HepG2 (cell line): Measurements from ENCODE around the gene SEC14L1. TPM values are rescaled to one million over a fixed set of nuclear protein-coding genes. Genes with fewer than 3 reads are reported as not detected.
A peak's percentile ranks its signal among the peaks of the same experiment; 100 is the strongest.

Experiments used
- GRHL1 ChIP-seq: sonication (generic); formaldehyde crosslinking; conservative IDR thresholded peaks from 2 replicates; pipeline ENCODE4 v1.8.0; 2022; ENCODE audit warnings: missing genetic modification reagents
- JARID2 ChIP-seq: sonication (generic); formaldehyde crosslinking; IDR thresholded peaks from 2 replicates; pipeline ENCODE4 v1.8.1; 2023; ENCODE audit warnings: missing genetic modification reagents, inconsistent platforms; ENCODE audit not compliant: insufficient replicate concordance
- SNAPC5 ChIP-seq: sonication (generic); formaldehyde crosslinking; IDR thresholded peaks from 2 replicates; pipeline ENCODE4 v1.8.1; 2023; ENCODE audit warnings: mild to moderate bottlenecking, missing genetic modification reagents, borderline replicate concordance
- ZBTB25 ChIP-seq: IDR thresholded peaks from 2 replicates; pipeline ENCODE4 v1.6.1; 2018; ENCODE audit warnings: missing genetic modification reagents
- ZMAT3 ChIP-seq: sonication (generic); formaldehyde crosslinking; conservative IDR thresholded peaks from 2 replicates; pipeline ENCODE4 v1.7.0; 2021; ENCODE audit warnings: missing genetic modification reagents
- ZNF318 ChIP-seq: sonication (generic); formaldehyde crosslinking; IDR thresholded peaks from 2 replicates; pipeline ENCODE4 v1.4.0; 2020; ENCODE audit warnings: mild to moderate bottlenecking, missing genetic modification reagents
- ZNF512 ChIP-seq: sonication (generic); formaldehyde crosslinking; IDR thresholded peaks from 2 replicates; pipeline ENCODE4 v1.4.0; 2020; ENCODE audit warnings: mild to moderate bottlenecking, missing genetic modification reagents
- ZNF746 ChIP-seq: sonication (generic); formaldehyde crosslinking; IDR thresholded peaks from 2 replicates; pipeline ENCODE4 v1.8.0; 2022; ENCODE audit warnings: mild to moderate bottlenecking, missing genetic modification reagents
- ZNF839 ChIP-seq: sonication (generic); formaldehyde crosslinking; IDR thresholded peaks from 2 replicates; pipeline ENCODE4 v1.4.0; 2020; ENCODE audit warnings: missing genetic modification reagents, mild to moderate bottlenecking, borderline replicate concordance
- polyA plus RNA-seq, 8 experiments: library from polyadenylated mRNA; depleted of rRNA in 3 of 8; stranded (reverse) in 7 of 8; unstranded in 1 of 8; fragments of >200 nt; fragmentation: Illumina TruSeq in 4 of 8; extraction: Trizol in 4 of 8; gene quantifications; 2 replicates each; pipeline versions ENCODE4 v1.2.1 to v1.2.3, GENCODE V29; 2011 to 2016; ENCODE audit warnings: low read depth in 4 of 8, missing spikeins in 1 of 8, mixed read lengths in 1 of 8; ENCODE audit not compliant: insufficient read depth in 1 of 8
- total RNA-seq, 5 experiments: library from RNA; depleted of rRNA; stranded (reverse); fragments of >200 nt; fragmentation: Illumina TruSeq; extraction: Trizol; gene quantifications; 2 replicates each; pipeline ENCODE4 v1.2.3, GENCODE V29; 2016; ENCODE audit warnings: low read depth in 1 of 5
- TF ChIP-seq, protein P1 (sequence below): sonication (generic); formaldehyde crosslinking; IDR thresholded peaks from 2 replicates; pipeline ENCODE4 v1.4.0; 2020; ENCODE audit warnings: missing genetic modification reagents, mild to moderate bottlenecking, borderline replicate concordance

Gene SEC14L1
- total and polyA plus RNA-seq, 2 of the 13 experiments (the other 11 are each of a cell fraction or from before 2014, with no cell fraction given): 26.3 to 43.9 TPM

- TF ChIP-seq ZNF318 (CRISPR knock-in tag) (0 out of 2 replicates have a peak, but pooled peaks have one; percentile 9), JARID2 (CRISPR knock-in tag) (peak; percentile 97), ZNF839 (CRISPR knock-in tag) (no peak), ZNF512 (no peak), ZBTB25 (CRISPR knock-in tag) (peak; percentile 89), SNAPC5 (CRISPR knock-in tag) (0 out of 2 replicates have a peak, but pooled peaks have one; percentile 59), ZNF746 (CRISPR knock-in tag) (peak; percentile 77), GRHL1 (CRISPR knock-in tag) (no peak), ZMAT3 (CRISPR knock-in tag) (peak; percentile 92)
- TF ChIP-seq, protein P1, sequence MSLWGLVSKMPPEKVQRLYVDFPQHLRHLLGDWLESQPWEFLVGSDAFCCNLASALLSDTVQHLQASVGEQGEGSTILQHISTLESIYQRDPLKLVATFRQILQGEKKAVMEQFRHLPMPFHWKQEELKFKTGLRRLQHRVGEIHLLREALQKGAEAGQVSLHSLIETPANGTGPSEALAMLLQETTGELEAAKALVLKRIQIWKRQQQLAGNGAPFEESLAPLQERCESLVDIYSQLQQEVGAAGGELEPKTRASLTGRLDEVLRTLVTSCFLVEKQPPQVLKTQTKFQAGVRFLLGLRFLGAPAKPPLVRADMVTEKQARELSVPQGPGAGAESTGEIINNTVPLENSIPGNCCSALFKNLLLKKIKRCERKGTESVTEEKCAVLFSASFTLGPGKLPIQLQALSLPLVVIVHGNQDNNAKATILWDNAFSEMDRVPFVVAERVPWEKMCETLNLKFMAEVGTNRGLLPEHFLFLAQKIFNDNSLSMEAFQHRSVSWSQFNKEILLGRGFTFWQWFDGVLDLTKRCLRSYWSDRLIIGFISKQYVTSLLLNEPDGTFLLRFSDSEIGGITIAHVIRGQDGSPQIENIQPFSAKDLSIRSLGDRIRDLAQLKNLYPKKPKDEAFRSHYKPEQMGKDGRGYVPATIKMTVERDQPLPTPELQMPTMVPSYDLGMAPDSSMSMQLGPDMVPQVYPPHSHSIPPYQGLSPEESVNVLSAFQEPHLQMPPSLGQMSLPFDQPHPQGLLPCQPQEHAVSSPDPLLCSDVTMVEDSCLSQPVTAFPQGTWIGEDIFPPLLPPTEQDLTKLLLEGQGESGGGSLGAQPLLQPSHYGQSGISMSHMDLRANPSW: no peak
Observed at GRCh38 chr17:77140166-77140877, 447 bp upstream of the SEC14L1 start (continued).
